EH (cell line): ENCODE results near the gene CC2D1B.
A peak's percentile ranks its signal among the peaks of the same experiment; 100 is the strongest.

ENCODE experiments used
- DNase-seq: peaks from one replicate; pipeline ENCODE4 v3.0.0-alpha.2; 2015; ENCODE audit warnings: low read depth

Gene CC2D1B

GRCh38 chr1:52359676-52360594 lies 6.1 kb downstream of the CC2D1B start:
- no peak for DNase-seq

GRCh38 chr1:52358851-52359497 lies 7.0 kb downstream of the CC2D1B start:
- no peak for DNase-seq

GRCh38 chr1:52357397-52357796 lies 8.6 kb downstream of the CC2D1B start:
- no peak for DNase-seq

DNA sequence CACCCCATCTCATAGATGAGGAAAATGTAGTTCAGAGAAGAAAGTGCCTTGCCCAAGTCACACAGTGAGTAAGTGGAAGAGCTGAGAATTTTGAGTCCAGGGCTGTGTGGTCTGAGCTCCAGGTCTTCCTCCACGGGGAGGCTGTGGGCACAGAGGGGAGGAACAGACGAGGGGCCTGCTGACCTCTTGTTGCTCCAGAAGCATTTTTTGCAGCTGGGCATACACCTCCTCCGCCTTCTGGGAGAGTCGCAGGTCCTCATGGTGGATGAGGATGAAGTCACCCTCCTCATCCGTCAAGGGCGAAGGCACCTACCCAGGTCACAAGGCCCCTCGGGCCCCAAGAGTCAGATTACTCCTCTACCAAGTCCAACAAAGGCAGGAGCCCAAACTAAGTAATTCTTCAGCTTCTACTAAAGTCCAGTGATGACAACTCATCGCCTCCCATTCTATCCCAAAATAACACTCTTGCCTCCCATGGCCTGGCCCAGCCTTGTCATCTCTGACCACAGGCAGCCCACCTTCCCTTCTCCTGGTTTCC lies 9.1 kb downstream of the CC2D1B start:
- DNase-seq, result no peak

DNA sequence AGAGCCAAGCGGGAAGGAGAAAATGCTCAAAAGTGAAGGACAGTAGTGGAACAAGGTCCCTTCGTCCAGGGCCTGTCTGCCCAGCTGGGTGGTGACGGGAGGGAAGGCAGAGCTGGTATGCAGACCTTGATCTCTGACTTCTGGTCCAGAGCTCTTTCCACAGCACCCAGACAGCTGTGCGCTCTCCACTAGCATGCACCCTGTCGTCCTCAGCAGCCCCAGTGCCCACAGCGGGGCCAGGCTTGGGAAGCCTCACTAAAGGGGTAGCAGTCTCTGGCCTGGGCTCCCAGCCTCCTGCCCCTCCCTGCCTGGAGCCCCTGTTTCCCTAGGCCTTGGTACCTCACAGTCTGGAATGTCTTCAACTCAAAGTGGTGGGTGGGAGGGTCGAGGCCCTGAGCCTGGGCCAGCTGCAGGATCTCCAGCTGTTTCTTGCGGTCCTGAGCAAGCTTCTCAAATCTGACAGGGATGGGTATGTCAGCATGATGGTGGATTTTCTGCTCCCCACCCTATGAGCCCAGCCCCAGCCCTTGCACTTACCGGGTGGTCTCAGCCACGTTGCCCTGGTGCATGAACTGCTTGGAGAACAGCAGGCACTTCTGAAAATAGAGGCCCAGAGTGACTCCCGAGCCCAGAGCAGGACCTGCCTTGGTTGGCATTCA lies 10.0 kb downstream of the CC2D1B start:
- no peak for DNase-seq

DNA sequence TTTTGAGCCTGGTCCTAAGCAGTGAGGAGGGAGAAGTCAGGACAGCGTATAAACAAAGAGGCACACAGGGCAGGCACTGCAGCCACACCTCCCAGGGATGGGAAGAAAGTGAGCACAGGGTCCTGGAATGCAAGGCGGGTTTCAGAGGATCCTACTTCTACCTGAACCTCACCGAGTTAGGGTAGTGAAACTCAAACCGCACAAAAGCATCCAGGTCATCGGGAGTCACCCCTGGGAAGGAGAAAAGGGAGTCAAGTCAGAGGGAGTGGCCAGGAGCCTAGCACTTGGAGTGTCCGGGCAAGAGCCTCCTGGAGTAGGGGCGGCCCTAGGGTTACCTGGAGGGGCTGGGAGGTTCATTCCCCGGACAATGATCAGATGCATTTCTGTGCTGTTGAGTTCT lies 10.6 kb downstream of the CC2D1B start:
- no peak for DNase-seq

DNA sequence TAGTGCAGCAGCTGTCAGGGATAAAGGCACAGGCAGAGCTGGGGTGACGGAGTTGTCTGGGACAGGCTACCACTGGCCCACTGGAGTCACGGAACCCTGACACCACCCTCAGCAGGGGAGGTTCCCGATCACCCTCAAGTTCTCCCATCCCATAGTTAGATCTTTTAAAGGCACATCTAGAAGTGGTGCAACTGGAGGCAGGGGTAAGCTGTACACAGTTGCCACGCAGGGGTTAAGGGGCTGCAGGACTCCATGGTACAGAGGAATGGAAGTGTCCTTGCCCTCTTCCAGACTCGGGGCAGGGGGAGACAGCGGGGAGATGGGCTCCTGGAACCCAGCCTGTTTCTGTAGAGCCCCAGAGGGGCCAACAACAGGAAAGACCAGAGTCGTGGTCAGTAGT lies 13.3 kb downstream of the CC2D1B start:
- no peak for DNase-seq

DNA sequence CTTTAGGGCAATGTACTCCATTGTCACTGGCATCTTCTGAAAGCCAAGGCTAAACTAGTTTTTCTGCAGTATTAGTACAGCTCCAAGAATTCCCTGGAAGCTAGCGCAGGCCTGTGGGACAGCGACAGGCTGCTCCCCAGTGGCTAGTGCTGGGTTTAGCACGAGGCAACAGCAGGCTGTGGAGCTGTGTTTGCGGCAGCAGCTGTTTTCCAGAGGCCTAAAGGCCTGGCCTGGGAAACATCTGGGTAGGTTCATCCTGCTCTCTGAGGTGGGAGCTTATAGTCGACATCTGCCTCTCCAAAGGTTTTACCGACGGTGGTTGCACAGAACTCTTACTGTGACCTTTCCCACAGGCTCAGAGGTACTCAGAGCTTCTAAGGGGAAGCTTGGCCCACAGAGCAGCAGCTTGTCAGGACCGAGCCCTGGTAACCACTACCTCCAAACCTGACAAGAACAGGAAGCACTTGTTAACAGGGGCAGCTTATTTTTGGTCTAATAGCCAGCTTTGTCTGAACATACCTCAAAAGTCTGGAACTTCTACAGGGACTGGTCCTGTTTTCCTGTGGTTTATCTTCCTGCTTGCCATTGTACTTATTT lies 17.2 kb downstream of the CC2D1B start:
- peak; percentile 47 for DNase-seq

DNA sequence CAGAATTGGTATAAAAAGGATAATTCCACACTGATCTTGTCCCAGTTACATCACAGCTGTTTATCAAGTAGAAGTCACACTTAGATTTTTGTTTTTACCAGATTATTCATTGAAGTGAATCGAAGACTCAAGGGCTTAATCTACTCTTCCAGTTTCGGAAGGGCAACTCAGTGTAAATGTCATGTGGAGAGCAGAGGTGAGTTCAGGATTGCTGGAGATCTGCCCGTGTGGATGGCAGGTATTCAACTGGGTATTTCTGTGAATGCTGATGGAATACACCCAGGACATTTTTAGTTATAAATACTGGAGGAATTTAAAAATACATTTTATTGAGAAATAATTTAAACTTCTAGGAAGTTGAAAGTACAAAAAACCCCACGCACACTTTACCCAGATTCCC lies 19.4 kb downstream of the CC2D1B start:
- DNase-seq, result no peak

DNA sequence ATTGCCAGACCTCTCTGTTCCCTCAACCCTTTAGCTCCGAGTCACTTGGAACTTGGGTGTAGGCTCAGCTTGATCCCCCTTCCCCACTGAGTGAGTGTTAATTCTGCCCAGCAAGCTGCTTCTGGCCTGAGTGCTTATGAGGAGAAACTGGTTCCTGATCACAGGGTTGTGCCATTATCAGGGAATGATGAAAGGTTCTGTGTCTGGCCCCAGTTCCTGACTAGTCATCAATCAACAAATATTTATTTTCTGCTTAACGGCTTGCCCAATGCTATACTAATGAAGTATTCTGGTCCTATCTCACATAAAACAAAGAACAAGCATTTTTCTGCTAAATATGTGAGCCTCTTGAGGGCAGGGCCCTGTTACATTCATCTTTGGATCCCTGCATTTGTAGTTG lies 20.8 kb downstream of the CC2D1B start:
- DNase-seq, result no peak

DNA sequence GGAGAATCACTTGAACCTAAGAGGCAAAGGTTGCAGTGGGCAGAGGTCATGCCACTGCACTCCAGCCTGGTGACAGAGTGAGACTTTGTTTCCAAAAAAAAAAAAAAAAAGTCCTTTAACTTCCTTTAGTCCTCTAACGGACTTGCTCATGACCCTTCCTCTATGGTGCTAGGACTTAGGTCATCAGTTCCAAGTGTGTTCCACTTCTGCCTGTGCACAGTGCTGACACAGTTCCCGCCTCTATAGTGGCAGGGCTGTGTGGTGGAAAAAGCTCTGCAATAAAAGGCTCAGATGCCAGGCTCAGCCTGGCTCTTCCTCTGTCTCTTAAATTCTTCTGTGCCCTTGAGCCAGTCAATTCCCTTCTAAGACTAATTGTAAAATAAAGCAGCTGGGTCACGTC lies 22.0 kb downstream of the CC2D1B start:
- no peak for DNase-seq

- DNase-seq, result no peak
Observed at GRCh38 chr1:52341655-52342260, 24.2 kb downstream of the CC2D1B start.

GRCh38 chr1:52337439-52337838 lies 28.6 kb downstream of the CC2D1B start:
- DNase-seq, result no peak

- no peak for DNase-seq
Observed at GRCh38 chr1:52334906-52335528, 31.0 kb downstream of the CC2D1B start.

- no peak for DNase-seq
Observed at GRCh38 chr1:52332411-52332810, 33.6 kb downstream of the CC2D1B start.

- DNase-seq, result no peak
Observed at GRCh38 chr1:52328615-52329014, 37.4 kb downstream of the CC2D1B start.

- DNase-seq, result no peak
Observed at GRCh38 chr1:52325786-52326185, 40.2 kb downstream of the CC2D1B start.

GRCh38 chr1:52323731-52324130 lies 42.3 kb downstream of the CC2D1B start:
- DNase-seq, result no peak

DNA sequence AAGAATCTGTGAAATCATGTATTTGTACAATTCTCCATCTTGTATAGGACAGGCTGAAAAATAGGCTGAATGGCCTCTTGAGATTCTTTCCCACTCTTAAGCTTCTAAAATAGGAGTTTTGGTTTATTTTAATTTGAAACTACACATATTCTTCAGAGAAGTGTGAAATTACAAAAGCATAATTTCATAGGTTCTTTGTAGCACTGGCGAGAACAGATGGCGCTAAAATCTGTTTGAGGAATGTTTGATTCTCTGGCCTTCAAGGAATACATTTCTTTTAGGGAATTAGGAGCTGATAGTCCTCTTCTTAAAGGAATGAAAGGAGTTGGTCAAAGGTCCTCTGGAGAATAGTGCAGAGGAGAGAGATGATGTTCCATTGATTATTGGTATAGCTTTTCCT lies 44.9 kb downstream of the CC2D1B start:
- DNase-seq, result no peak

- no peak for DNase-seq
Observed at GRCh38 chr1:52306227-52307006, 59.6 kb downstream of the CC2D1B start.
